Activated CD4-positive, alpha-beta T cell treated with anti-CD3 and anti-CD28 coated beads for 4 hours (primary cell): ENCODE results near the gene DNAH12.
"Not testable (repeated sequence)": the region's sequence is repeated elsewhere in the genome, so short reads cannot be mapped to it uniquely, and the experiment has no call there.

Source experiments
- DNase-seq, 2 donors: peaks; one replicate each; pipeline ENCODE4 v3.0.0-alpha.2; 2020

DNAH12 gene

DNA sequence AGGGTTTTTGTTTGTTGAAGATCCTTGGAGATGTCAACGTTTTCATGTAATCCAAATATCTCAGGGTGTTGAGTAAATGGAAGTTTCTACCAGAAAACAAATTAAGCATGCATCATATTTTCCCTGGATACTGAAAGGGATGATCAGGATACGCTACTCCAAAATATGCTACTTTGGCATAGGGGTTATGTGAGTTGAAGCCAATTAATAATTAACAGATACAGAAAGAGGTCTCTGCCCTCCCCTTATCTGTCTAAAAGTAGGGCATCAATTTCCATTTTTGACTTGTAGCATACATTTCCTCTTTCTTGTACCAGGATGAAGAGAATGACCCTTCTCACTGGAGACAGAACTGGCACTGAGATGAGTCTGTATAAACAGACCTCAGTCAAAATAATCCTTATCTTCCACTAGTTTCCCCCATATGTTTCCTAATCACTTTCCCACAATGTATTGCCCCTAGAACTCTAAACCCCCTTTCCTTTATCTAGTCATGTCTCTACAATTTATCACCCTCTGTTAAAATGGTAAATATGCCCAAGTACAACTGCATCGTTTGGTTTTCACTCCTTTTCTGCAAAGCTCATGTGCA lies 234.3 kb downstream of the DNAH12 start:
- no peak for DNase-seq

- not testable (repeated sequence) for DNase-seq
Measured at GRCh38 chr3:57303520-57303919, 240.6 kb downstream of the DNAH12 start.

- DNase-seq: no peak
Measured at GRCh38 chr3:57298041-57298440, 246.1 kb downstream of the DNAH12 start.

DNA sequence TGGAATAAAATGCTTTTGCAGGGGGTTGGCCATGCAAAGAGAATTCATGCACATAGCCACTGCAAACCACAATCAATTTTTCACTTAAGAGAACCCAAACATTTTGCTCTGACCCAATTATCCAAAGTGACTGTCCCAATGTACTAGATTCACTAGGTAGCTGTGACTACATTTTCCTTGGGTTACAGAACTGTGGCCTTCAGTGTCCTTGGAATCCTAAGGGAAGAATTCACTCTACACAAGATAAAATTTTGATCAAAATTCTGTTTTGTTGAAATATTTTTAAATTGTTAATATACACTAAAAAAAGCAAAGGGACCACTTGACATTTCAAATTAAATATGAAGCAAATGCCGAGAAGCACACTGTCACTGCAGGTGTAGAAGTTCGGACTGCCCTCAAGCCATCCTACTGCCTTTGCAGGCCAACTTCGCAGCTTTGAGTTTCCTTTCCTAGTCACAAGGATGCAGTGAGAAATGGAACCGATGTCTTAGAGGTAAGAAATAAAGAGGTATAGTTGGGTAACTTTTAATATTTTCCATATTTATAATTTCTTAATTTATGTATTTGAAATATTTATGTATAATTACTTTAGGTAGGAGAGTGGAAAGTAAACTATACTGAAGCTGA lies 251.1 kb downstream of the DNAH12 start:
- DNase-seq: no peak

DNA sequence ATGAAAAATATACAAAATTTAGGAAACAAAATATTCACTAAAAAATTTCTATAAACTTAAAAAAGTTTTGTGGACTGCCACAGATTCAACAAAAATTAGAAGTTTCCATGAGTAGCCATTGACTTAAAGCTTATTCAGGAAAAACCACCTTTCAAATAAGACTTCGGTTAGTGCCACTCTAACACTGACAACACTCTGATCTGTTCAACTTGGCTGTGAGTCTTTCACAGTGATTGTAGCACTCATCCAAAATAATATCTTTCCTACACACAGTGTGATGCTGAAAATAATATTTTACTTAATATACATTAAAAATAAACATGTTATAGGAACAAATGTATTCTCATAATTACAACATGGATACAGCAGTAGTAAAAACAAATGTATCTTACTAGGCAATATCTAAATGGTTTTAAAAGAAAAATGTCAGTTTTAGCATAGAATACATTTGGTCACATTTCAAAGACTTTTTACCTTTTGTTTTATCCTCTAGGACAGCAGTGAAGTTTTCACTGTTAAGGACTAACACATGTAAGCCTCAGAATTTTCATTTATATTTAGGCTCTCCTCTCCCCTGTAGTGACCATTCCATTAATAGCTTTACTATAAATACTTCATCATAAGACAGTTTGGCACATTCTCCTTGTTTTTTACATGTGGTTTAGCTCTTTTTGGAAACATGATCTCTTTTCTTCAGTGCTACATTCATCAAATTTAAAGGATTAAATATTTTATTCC lies 251.8 kb downstream of the DNAH12 start, which contains the start of gene ASB14:
Gene ASB14, minus strand, starts transcription at position 527 of the 738 bp plus-strand sequence. CDS start 652 bp downstream, outside the sequence.
- DNase-seq: no peak

DNA sequence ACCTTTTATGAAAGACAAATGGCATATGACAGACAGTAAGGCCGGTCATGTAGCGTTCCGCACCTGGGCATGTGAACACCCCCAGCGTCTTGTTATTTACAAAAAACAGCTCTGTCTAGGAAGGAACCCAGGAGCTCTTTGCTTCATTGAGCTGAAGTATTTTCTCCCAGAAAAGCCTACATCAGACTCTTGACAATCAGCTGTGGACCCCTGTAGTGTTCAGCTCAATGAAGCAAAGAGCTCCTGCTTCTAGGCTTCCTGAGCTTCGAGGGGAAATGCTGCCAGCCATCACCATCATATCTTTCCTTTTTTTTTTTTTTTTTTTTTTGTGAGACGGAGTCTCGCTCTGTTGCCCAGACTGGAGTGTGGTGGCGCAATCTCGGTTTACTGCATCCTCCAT lies 255.7 kb downstream of the DNAH12 start:
- no peak for DNase-seq

GRCh38 chr3:57287205-57287604 lies 256.9 kb downstream of the DNAH12 start:
- DNase-seq: no peak

- DNase-seq: no peak
Measured at GRCh38 chr3:57283334-57283733, 260.8 kb downstream of the DNAH12 start.

- no peak for DNase-seq
Measured at GRCh38 chr3:57281715-57282114, 262.4 kb downstream of the DNAH12 start.

DNA sequence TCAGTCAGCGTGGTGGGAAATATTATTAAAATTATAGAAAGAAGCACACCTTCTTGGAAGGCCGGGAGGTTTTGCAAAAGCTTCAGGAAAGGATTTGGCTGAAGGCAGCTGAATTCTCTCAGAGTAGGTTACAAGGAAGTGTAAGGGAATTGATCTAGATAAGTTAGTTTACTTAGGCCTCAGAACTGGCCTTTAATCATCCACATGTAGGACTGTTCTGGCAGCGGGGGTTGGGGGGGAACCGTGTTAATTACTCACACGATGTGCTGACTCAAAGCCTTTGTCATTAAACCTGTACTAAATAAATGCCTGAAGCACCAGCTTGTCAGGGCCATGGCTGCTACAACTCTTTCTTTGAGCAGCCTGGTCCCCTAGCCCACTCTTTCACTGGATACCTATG lies 264.5 kb downstream of the DNAH12 start:
- no peak for DNase-seq

DNA sequence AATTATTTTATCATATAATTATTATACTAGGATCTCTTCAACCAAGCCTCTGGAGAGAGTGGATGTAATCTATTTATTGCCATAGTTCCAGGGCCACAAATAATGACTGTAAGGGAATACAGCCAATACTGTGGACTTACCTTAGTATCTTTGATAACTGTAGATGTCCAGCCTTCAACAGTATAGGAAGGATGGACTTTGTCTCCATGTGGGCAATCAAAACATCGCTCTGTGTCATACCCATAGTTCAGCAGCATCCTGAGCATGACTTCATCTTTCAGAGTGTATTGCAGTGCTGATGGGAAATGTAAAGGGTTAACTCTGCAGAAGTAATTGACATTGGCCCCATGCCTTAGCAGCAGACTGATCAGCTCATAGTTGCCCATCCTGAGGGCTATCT lies 265.9 kb downstream of the DNAH12 start:
- no peak for DNase-seq

GRCh38 chr3:57275393-57275792 lies 268.8 kb downstream of the DNAH12 start:
- DNase-seq: no peak

GRCh38 chr3:57274845-57275244 lies 269.3 kb downstream of the DNAH12 start:
- DNase-seq: no peak

GRCh38 chr3:57268416-57268815 lies 275.7 kb downstream of the DNAH12 start:
- no peak for DNase-seq

- DNase-seq: no peak
Measured at GRCh38 chr3:57261929-57262328, 282.2 kb downstream of the DNAH12 start.

- no peak for DNase-seq
Measured at GRCh38 chr3:57261119-57261518, 283.0 kb downstream of the DNAH12 start.

- no peak for DNase-seq
Measured at GRCh38 chr3:57257678-57258077, 286.5 kb downstream of the DNAH12 start.

DNA sequence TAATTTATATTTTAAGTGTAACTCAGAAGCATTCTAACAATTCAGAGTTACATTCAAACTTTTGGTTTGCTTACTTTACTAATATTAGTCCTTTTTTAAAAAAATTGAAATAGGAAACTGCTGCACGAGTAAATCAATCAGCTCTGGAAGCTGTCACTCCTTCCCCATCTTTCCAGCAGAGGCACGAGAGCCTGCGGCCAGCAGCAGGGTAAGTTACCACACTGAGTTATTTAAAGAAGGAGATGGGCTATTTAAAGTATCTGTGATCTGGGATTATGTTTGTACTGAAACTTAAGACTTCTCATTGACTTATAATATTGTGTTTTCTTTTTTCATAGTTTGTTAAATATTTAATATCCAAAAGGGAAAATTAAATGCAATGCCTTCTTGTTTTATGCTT lies 287.3 kb downstream of the DNAH12 start:
- no peak for DNase-seq

DNA sequence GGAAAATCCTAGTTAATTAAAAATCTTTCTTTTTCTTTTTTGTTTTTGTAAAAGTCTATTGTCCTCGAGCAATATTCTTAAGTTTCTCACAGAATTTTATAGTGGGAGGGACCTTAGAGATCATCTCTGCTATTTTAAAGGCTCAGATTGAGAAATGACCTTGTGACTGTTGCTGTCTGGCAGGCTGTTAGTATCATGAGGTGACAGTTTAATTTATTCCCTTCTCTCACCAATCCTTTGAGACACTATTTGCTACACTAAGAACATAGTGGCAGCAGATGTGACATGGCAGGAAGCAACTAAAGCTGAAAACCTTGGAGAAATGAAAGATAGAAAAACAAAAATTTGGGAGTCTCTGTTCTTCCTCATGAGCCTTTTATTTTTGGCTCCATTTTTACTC lies 291.7 kb downstream of the DNAH12 start:
- DNase-seq: no peak

GRCh38 chr3:57244946-57245345 lies 299.2 kb downstream of the DNAH12 start:
- no peak for DNase-seq
